AG04449 (cell line): ENCODE results near the gene TRMT5.

Source experiments
- CTCF ChIA-PET: fragments of 350-600 bp; formaldehyde crosslinking; extraction: SDS; loops from one replicate; lab custom pipeline; 2021; ENCODE audit warnings: antibody characterized with exemption; lab: Yijun Ruan, JAX
- POLR2A ChIA-PET: fragments of 400-600, 350-600 bp; formaldehyde crosslinking; extraction: SDS; loops from one replicate; lab custom pipeline; 2020; ENCODE audit warnings: antibody characterized with exemption, inconsistent platforms; lab: Yijun Ruan, JAX
- DNase-seq: peaks from one replicate; pipeline ENCODE4 v3.0.0-alpha.2; 2010; ENCODE audit warnings: low read depth, low spot score
- H3K4me3 ChIP-seq: 2 replicates; pipeline ENCODE4 v1.5.1; 2011; ENCODE audit warnings: low read depth, mild to moderate bottlenecking, control low read depth, low read length
- TF ChIP-seq, protein P1 (sequence below): IDR thresholded peaks from one replicate; pipeline ENCODE4 v1.5.1; 2011; ENCODE audit warnings: mild to moderate bottlenecking, moderate library complexity, low read length, control low read depth, inconsistent platforms; ENCODE audit not compliant: insufficient read depth; ENCODE audit errors: missing control alignments

The TRMT5 gene, protein sequence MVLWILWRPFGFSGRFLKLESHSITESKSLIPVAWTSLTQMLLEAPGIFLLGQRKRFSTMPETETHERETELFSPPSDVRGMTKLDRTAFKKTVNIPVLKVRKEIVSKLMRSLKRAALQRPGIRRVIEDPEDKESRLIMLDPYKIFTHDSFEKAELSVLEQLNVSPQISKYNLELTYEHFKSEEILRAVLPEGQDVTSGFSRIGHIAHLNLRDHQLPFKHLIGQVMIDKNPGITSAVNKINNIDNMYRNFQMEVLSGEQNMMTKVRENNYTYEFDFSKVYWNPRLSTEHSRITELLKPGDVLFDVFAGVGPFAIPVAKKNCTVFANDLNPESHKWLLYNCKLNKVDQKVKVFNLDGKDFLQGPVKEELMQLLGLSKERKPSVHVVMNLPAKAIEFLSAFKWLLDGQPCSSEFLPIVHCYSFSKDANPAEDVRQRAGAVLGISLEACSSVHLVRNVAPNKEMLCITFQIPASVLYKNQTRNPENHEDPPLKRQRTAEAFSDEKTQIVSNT

DNA sequence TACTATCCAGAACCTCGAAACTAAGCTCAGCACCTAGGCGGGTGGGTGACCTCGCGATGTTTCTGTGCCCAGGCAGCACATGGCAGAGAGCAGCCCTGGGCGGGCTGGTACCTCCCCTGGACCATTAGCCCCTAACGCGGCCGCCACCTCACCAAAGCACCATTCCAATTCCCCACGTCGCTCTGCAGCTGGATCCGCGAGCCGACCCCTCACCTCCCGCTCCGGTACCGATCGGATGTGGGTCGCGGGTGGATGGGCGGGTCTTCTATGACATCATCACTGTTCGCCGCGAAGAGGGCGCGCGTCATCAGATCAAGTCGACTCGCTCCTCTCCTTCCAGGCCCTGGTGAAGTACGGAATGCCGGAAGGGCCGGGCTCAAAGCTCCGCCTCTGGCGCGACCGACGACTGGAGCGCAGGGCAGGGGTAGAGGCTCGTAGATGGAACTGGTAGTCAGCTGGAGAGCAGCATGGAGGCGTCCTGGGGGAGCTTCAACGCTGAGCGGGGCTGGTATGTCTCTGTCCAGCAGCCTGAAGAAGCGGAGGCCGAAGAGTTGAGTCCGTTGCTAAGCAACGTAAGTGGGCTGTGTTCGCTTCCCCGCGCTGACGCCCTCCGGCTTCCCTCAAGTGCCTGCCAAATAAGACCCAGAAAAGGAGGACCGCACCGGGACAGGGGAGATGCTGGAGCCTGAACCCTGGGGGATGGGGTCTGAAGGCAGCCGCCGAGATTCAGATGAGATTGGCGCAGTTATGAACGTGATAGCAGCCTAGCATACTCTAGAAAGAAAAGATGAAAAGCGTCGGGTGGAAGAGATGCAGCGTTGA is at the start of gene TRMT5, which contains the start of gene SLC38A6:
Gene TRMT5, minus strand, starts transcription at position 269 of the 822 bp plus-strand sequence. Its CDS starts 106 bp downstream, at position 163.
Gene SLC38A6, plus strand, starts transcription at position 435 of the 822 bp plus-strand sequence. Its CDS starts 33 bp downstream, at position 468.
- DNase-seq = peak; percentile 84
- ChIA-PET CTCF (interaction anchor here (1.1 to 3.8 kb wide), 4 partner anchors 44 to 304 kb away, joined by 3 to 14 read pairs (median 7); no protein-coding TSS in a partner anchor), POLR2A (interaction anchor here (0.7 to 1.4 kb wide), 5 partner anchors 15 to 259 kb away, joined by 3 to 6 read pairs (median 3); partner anchors contain the start of gene SIX4)
- TF ChIP-seq, protein P1, sequence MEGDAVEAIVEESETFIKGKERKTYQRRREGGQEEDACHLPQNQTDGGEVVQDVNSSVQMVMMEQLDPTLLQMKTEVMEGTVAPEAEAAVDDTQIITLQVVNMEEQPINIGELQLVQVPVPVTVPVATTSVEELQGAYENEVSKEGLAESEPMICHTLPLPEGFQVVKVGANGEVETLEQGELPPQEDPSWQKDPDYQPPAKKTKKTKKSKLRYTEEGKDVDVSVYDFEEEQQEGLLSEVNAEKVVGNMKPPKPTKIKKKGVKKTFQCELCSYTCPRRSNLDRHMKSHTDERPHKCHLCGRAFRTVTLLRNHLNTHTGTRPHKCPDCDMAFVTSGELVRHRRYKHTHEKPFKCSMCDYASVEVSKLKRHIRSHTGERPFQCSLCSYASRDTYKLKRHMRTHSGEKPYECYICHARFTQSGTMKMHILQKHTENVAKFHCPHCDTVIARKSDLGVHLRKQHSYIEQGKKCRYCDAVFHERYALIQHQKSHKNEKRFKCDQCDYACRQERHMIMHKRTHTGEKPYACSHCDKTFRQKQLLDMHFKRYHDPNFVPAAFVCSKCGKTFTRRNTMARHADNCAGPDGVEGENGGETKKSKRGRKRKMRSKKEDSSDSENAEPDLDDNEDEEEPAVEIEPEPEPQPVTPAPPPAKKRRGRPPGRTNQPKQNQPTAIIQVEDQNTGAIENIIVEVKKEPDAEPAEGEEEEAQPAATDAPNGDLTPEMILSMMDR = no peak
- peak within 1 kb of the TSS; percentile 83 for H3K4me3 ChIP-seq

DNA sequence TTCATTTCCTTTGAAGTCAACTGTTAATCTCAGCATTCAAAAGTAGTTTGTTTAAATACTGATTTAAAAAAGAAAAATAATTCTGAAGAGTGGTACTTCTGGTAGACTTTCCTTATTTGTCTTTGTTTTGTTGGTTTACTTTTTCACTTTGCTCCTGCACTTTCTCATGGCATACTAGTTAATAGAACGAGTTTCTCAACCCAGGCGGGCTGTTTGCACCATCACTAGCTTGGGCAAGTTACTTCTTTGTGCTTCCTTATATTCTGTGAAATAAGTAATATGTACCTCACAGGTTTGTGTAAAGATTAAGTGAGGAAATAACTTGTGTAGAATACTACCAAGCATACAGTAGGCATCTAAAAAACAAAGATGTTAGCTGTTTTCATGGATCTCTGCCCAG is 45.6 kb upstream of the TRMT5 start:
- no peak overlapping the region for H3K4me3 ChIP-seq
- no peak for DNase-seq
- POLR2A ChIA-PET = no interaction called here
- TF ChIP-seq, protein P1 = no peak
- CTCF ChIA-PET = interaction anchor here (0.6 to 3.4 kb wide), 18 partner anchors 8 to 401 kb away, joined by 3 to 27 read pairs (median 5); no protein-coding TSS in a partner anchor

DNA sequence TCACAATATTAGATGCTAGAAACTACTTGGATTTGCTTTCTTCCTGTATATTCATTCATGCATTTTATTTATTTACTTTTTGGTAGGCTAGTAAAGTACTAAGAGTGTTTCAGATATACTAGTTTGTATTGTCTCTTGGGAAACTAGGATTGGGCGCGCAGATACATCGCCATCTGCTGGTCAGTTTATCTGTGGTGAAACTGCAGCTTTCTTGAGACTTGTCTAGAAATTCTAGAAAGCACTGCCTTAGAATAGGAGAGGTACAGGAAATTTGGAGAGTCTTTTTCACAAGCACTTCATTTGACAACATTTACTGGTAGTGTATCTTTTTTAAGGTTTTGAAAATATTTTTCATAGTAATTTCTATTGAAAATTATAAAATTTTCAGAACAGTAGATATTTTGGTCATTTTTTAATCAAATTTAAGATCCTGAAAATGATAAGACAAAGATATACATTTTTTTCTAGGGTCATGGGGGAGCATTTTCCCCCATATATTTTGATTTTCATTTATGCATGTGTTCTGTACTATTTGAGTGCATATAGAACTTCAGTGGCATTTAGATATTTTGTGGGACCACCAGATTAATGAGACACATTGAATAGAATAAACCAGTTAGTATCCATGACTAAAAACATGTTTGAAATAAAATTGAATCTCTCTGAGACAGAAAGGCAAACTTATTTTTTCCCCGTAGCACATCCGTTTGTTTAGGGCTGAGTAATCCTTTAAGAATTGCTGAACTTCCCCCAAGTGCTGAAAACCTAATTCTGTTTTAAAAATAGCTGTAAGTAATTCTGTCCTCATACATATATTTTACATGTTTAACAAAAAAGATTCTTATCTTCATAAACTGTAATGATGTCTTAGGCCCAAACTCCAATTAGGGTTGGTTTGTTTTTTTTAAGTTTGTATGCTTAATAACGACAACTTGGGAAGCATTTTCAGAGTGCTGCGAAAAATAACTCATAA is 44.7 kb upstream of the TRMT5 start:
- DNase-seq = no peak
- POLR2A ChIA-PET = no interaction called here
- no peak overlapping the region for H3K4me3 ChIP-seq
- TF ChIP-seq, protein P1 = peak; percentile 70
- CTCF ChIA-PET = interaction anchor here (0.6 to 3.4 kb wide), 24 partner anchors 9 to 402 kb away, joined by 3 to 27 read pairs (median 4); partner anchors contain the start of genes SLC38A6 and TRMT5

DNA sequence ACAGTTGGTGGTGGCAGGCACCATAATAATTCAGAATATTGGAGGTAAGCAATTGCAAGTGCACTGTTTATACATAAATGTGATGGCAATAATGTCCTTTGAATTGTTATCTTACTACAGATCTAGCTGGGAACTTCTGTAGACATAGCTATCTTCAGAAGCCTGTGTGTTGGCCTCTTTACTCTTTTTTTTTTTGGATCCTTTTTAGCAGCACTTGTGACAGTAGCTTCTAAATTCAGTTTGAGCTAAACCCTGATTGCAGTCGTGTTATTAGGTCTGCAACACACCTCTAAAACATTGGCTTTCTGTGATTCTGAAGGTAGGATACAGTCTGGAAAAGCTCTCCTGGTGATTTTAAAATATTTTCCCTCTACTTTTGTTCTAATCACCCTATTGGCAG is 38.7 kb upstream of the TRMT5 start:
- CTCF ChIA-PET = interaction anchor here (0.8 to 1.8 kb wide), 4 partner anchors 10 to 394 kb away, joined by 3 to 6 read pairs (median 4); no protein-coding TSS in a partner anchor
- DNase-seq = no peak
- POLR2A ChIA-PET = no interaction called here
- TF ChIP-seq, protein P1 = no peak
- H3K4me3 ChIP-seq = no peak overlapping the region

DNA sequence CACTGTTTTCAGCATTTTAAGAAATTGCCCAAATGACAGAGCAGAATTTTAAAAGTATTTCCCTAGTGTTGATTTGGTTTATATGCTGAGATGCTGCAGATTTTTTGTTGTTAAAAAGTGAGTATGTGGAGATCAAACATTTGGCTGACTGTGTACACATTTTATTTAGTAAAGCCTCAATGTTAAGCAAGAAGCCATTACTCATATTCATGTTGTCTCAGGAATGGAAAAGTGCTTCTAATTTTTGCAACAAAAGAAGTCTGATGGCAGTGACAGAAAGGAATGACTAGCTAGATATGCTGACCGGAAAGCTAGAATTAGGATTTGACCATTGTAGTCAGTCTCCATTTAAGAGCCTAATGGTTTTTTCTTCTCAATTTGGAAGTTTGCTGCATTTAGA is 22.7 kb upstream of the TRMT5 start:
- ChIA-PET POLR2A (no interaction called here), CTCF (interaction anchor here (0.7 kb wide), 1 partner anchor 250 kb away, joined by 3 read pairs; no protein-coding TSS in a partner anchor)
- DNase-seq = no peak
- TF ChIP-seq, protein P1 = no peak
- H3K4me3 ChIP-seq = no peak overlapping the region
